SU-DHL-6 (cell line): ENCODE data around the gene C5AR2.

Source experiments
- EZH2phosphoT487 ChIP-seq: fragments of 200-600 bp; sonication (generic), shearing (Covaris generic); conservative IDR thresholded peaks from 2 replicates; pipeline ENCODE4 v1.6.1; 2018; ENCODE audit warnings: mild to moderate bottlenecking, antibody characterized with exemption, low read length, moderate library complexity, mixed read lengths
- TF ChIP-seq, protein P1 (sequence below): fragments of 200-600 bp; sonication (generic); IDR thresholded peaks from one replicate; pipeline ENCODE4 v1.5.1; 2017; ENCODE audit warnings: antibody characterized with exemption, mild to moderate bottlenecking, low read length, moderate library complexity; ENCODE audit not compliant: insufficient read depth, poor library complexity, severe bottlenecking

DNA sequence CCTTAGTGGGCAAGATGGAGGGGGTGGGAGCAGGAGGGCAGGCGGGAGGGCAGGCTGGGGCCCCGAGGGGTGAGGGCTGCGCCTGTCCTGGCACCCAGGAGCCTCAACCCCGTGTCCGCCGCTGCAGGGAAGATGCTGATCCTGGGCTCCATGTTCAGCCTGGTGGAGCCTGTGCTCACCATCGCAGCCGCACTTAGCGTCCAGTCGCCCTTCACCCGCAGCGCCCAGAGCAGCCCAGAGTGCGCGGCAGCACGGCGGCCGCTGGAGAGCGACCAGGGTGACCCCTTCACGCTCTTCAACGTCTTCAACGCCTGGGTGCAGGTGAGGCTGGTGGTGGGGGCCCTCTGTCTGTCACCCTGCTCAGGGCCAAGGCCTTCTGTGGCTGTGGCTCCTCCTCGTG lies 40.6 kb downstream of the C5AR2 start:
- TF ChIP-seq, protein P1, sequence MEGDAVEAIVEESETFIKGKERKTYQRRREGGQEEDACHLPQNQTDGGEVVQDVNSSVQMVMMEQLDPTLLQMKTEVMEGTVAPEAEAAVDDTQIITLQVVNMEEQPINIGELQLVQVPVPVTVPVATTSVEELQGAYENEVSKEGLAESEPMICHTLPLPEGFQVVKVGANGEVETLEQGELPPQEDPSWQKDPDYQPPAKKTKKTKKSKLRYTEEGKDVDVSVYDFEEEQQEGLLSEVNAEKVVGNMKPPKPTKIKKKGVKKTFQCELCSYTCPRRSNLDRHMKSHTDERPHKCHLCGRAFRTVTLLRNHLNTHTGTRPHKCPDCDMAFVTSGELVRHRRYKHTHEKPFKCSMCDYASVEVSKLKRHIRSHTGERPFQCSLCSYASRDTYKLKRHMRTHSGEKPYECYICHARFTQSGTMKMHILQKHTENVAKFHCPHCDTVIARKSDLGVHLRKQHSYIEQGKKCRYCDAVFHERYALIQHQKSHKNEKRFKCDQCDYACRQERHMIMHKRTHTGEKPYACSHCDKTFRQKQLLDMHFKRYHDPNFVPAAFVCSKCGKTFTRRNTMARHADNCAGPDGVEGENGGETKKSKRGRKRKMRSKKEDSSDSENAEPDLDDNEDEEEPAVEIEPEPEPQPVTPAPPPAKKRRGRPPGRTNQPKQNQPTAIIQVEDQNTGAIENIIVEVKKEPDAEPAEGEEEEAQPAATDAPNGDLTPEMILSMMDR = no peak
- TF ChIP-seq EZH2phosphoT487 = no peak
